SK-N-SH (cell line): ENCODE measurements around the gene BCL2L11. TPM values are rescaled to one million over a fixed set of nuclear protein-coding genes. Genes with fewer than 3 reads are reported as not detected.

Source experiments
- CTCF ChIA-PET: fragments of 300-600, 350-600 bp; formaldehyde crosslinking; extraction: SDS; loops from one replicate; lab custom pipeline; 2021; lab: Yijun Ruan, JAX
- POLR2A ChIA-PET: fragments of 350-600 bp; sonication (Branson Sonifier 250); formaldehyde crosslinking; extraction: SDS; loops from one replicate; lab custom pipeline; 2020; ENCODE audit warnings: antibody characterized with exemption, inconsistent platforms; lab: Yijun Ruan, JAX
- DNase-seq: peaks from one replicate; pipeline ENCODE4 v3.0.0; 2012
- H2AFZ ChIP-seq: fragments of 200-600 bp; sonication (generic); 2 replicates; pipeline ENCODE4 v1.8.1; 2016; ENCODE audit warnings: antibody characterized with exemption, mild to moderate bottlenecking, low read depth
- H3F3A ChIP-seq: fragments of 200-600 bp; sonication (generic); replicated peaks from 2 replicates; pipeline ENCODE3; 2016; ENCODE audit warnings: antibody characterized with exemption, mild to moderate bottlenecking; ENCODE audit not compliant: insufficient read depth
- H3K27ac ChIP-seq, 2 experiments: fragments of 200-500 bp in 1 of 2; fragments of 200-600 bp in 1 of 2; sonication (Bioruptor generic) in 1 of 2; sonication (generic), shearing (Covaris generic) in 1 of 2; 2 replicates each; pipeline versions ENCODE4 v1.5.1 to v1.6.1; 2014 to 2016; ENCODE audit warnings: low read depth in 2 of 2, inconsistent platforms in 1 of 2, low read length in 1 of 2, mild to moderate bottlenecking in 1 of 2, mixed read lengths in 1 of 2
- H3K27me3 ChIP-seq: fragments of 200-600 bp; sonication (generic), shearing (Covaris generic); 2 replicates; pipeline ENCODE4 v1.6.1; 2016; ENCODE audit warnings: mixed run types; ENCODE audit not compliant: insufficient read depth
- H3K36me3 ChIP-seq, 2 experiments: fragments of 200-500 bp in 1 of 2; fragments of 200-600 bp in 1 of 2; sonication (Bioruptor generic) in 1 of 2; sonication (generic) in 1 of 2; replicated peaks in 1 of 2; 2 replicates each; pipeline versions ENCODE3 to v1.5.1; 2014 to 2016; ENCODE audit warnings: low read length in 1 of 2, mild to moderate bottlenecking in 1 of 2; ENCODE audit not compliant: insufficient read depth in 2 of 2, control insufficient read depth in 1 of 2
- H3K4me1 ChIP-seq, 2 experiments: fragments of 200-500 bp in 1 of 2; fragments of 200-600 bp in 1 of 2; sonication (Bioruptor generic) in 1 of 2; sonication (generic), shearing (Covaris generic) in 1 of 2; 2 replicates each; pipeline versions ENCODE4 v1.5.1 to v1.6.1; 2014 to 2016; ENCODE audit warnings: low read depth in 1 of 2, low read length in 1 of 2, mixed run types in 1 of 2; ENCODE audit not compliant: insufficient read depth in 2 of 2, control insufficient read depth in 1 of 2
- H3K4me2 ChIP-seq: fragments of 200-600 bp; sonication (generic), shearing (Covaris generic); 2 replicates; pipeline ENCODE4 v1.6.1; 2017; ENCODE audit warnings: mixed run types
- H3K4me3 ChIP-seq, 2 experiments: fragments of 200-500 bp in 1 of 2; fragments of 200-600 bp in 1 of 2; sonication (Bioruptor generic) in 1 of 2; sonication (generic), shearing (Covaris generic) in 1 of 2; 2 replicates each; pipeline versions ENCODE4 v1.5.1 to v1.8.1; 2014 to 2016; ENCODE audit warnings: low read depth in 2 of 2, inconsistent platforms in 1 of 2, low read length in 1 of 2, mild to moderate bottlenecking in 1 of 2, mixed read lengths in 1 of 2, moderate library complexity in 1 of 2
- H3K79me2 ChIP-seq: fragments of 200-600 bp; sonication (generic); 2 replicates; pipeline ENCODE4 v1.8.1; 2017; ENCODE audit warnings: mild to moderate bottlenecking; ENCODE audit not compliant: insufficient read depth
- H3K9ac ChIP-seq: fragments of 200-600 bp; sonication (generic); 2 replicates; pipeline ENCODE4 v1.6.1; 2017; ENCODE audit warnings: mixed run types
- H3K9me2 ChIP-seq: fragments of 200-600 bp; sonication (generic); 2 replicates; pipeline ENCODE4 v1.6.1; 2017; ENCODE audit warnings: mixed run types
- H3K9me3 ChIP-seq: fragments of 200-600 bp; sonication (generic); 2 replicates; pipeline ENCODE4 v1.6.1; 2017; ENCODE audit warnings: mixed run types, mild to moderate bottlenecking, moderate library complexity
- H4K20me1 ChIP-seq: fragments of 200-600 bp; sonication (generic); 2 replicates; pipeline ENCODE4 v1.6.1; 2017; ENCODE audit warnings: mild to moderate bottlenecking, mixed run types; ENCODE audit not compliant: insufficient read depth
- CHD2 ChIP-seq: fragments of 150-350 bp; IDR thresholded peaks from 2 replicates; pipeline ENCODE4 v1.6.1; 2018; ENCODE audit warnings: low read length; ENCODE audit not compliant: partially characterized antibody
- FOSL2 ChIP-seq: IDR thresholded peaks from 2 replicates; pipeline ENCODE4 v1.4.0; 2012; ENCODE audit warnings: low read depth, mild to moderate bottlenecking, moderate library complexity, borderline replicate concordance
- FOXM1 ChIP-seq: IDR thresholded peaks from 2 replicates; pipeline ENCODE4 v1.4.0; 2012; ENCODE audit warnings: low read depth, mild to moderate bottlenecking
- GATA2 ChIP-seq: sonication (generic); formaldehyde crosslinking; IDR thresholded peaks from 2 replicates; pipeline ENCODE4 v1.5.0; 2020; ENCODE audit warnings: mild to moderate bottlenecking, missing genetic modification reagents
- MXI1 ChIP-seq: IDR thresholded peaks from 2 replicates; pipeline ENCODE4 v1.6.1; 2012; ENCODE audit warnings: mild to moderate bottlenecking, low read depth, low read length, improper control_type of control experiment
- POLR2AphosphoS5 ChIP-seq: IDR thresholded peaks from 2 replicates; pipeline ENCODE4 v1.6.1; 2012; ENCODE audit warnings: low read depth, low read length
- RAD21 ChIP-seq: IDR thresholded peaks from 2 replicates; pipeline ENCODE4 v1.6.1; 2012; ENCODE audit warnings: mild to moderate bottlenecking, low read length
- RCOR1 ChIP-seq: fragments of 150-350 bp; IDR thresholded peaks from 2 replicates; pipeline ENCODE4 v1.6.1; 2017; ENCODE audit warnings: antibody characterized with exemption, low read length
- RFX5 ChIP-seq: IDR thresholded peaks from 2 replicates; pipeline ENCODE4 v1.6.1; 2012; ENCODE audit warnings: mild to moderate bottlenecking, improper control_type of control experiment, low read length
- RXRA ChIP-seq: IDR thresholded peaks from 2 replicates; pipeline ENCODE4 v1.4.0; 2012; ENCODE audit warnings: low read depth, mild to moderate bottlenecking, borderline replicate concordance
- SIN3A ChIP-seq: IDR thresholded peaks from 2 replicates; pipeline ENCODE4 v1.6.1; 2012; ENCODE audit warnings: low read depth, mild to moderate bottlenecking, low read length, moderate library complexity, borderline replicate concordance
- SMC3 ChIP-seq: IDR thresholded peaks from 2 replicates; pipeline ENCODE4 v1.6.1; 2012; ENCODE audit warnings: low read depth, low read length, improper control_type of control experiment
- TAF1 ChIP-seq: IDR thresholded peaks from 2 replicates; pipeline ENCODE4 v1.6.1; 2012; ENCODE audit warnings: low read depth, mild to moderate bottlenecking, low read length, moderate library complexity, borderline replicate concordance
- TCF12 ChIP-seq: IDR thresholded peaks from 2 replicates; pipeline ENCODE4 v1.4.0; 2012
- YY1 ChIP-seq: IDR thresholded peaks from 2 replicates; pipeline ENCODE4 v1.4.0; 2012; ENCODE audit warnings: low read depth, mild to moderate bottlenecking
- WGBS: methylation state at CpG from one replicate; pipeline ENCODE4 v1.1.6; 2017; ENCODE audit warnings: low lambda C conversion rate; 5-methylcytosine and 5-hydroxymethylcytosine counted together
- polyA plus RNA-seq, 3 experiments: library from polyadenylated mRNA; depleted of rRNA; stranded (reverse); fragments of >200 nt; gene quantifications; 2 replicates each; pipeline ENCODE4 v1.2.3, GENCODE V29; 2012
- TF ChIP-seq, protein P1 (sequence below): IDR thresholded peaks from 2 replicates; pipeline ENCODE4 v1.4.0; 2012; ENCODE audit warnings: low read depth
- TF ChIP-seq, protein P2 (sequence below): IDR thresholded peaks from 2 replicates; pipeline ENCODE4; 2012
- TF ChIP-seq, protein P3 (sequence below): IDR thresholded peaks from 2 replicates; pipeline ENCODE4 v1.4.0; 2012; ENCODE audit warnings: low read depth, borderline replicate concordance

BCL2L11 gene
- polyA plus RNA-seq, 1 of the 3 experiments (the other 2 are of a cell fraction): 3.3 TPM

DNA sequence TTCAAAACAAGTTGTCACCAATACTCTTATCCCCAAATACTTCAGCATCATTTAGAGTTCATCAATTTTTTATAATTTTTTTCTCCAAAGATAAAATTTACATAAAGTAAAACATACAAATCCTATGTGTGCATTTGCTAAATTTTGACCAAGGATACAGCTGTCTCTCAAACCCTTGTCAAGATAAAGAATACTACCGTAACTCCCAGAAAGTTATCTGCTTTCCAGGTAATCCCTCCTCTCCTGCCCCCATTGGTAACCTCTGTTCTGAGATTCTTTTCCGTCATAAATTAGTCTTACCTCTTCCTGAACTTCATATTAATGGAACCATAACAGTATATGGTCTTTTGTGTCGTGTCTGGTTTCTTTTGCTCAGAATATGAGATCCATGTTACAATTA is 49.2 kb downstream of the BCL2L11 start:
- H3K9me2 ChIP-seq: no peaks in the 10 kb centered on the region
- peaks cover 5% of the 10 kb centered on the region for H3F3A ChIP-seq
- H3K27me3 ChIP-seq: no peaks in the 10 kb centered on the region
- no peak overlapping the region for H3K9ac ChIP-seq
- H3K27ac ChIP-seq: no peak overlapping the region
- H3K4me2 ChIP-seq: no peak overlapping the region
- TF ChIP-seq SIN3A (no peak), TAF1 (no peak), SMC3 (no peak), GATA2 (CRISPR knock-in tag) (no peak), TCF12 (no peak), RAD21 (no peak), RFX5 (no peak), FOXM1 (no peak), FOSL2 (no peak), CHD2 (no peak), POLR2AphosphoS5 (no peak), MXI1 (no peak), YY1 (no peak), RXRA (no peak), RCOR1 (no peak)
- TF ChIP-seq, protein P1, sequence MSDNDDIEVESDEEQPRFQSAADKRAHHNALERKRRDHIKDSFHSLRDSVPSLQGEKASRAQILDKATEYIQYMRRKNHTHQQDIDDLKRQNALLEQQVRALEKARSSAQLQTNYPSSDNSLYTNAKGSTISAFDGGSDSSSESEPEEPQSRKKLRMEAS: no peak
- TF ChIP-seq, protein P2, sequence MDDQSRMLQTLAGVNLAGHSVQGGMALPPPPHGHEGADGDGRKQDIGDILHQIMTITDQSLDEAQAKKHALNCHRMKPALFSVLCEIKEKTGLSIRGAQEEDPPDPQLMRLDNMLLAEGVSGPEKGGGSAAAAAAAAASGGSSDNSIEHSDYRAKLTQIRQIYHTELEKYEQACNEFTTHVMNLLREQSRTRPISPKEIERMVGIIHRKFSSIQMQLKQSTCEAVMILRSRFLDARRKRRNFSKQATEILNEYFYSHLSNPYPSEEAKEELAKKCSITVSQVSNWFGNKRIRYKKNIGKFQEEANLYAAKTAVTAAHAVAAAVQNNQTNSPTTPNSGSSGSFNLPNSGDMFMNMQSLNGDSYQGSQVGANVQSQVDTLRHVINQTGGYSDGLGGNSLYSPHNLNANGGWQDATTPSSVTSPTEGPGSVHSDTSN: no peak
- TF ChIP-seq, protein P3, sequence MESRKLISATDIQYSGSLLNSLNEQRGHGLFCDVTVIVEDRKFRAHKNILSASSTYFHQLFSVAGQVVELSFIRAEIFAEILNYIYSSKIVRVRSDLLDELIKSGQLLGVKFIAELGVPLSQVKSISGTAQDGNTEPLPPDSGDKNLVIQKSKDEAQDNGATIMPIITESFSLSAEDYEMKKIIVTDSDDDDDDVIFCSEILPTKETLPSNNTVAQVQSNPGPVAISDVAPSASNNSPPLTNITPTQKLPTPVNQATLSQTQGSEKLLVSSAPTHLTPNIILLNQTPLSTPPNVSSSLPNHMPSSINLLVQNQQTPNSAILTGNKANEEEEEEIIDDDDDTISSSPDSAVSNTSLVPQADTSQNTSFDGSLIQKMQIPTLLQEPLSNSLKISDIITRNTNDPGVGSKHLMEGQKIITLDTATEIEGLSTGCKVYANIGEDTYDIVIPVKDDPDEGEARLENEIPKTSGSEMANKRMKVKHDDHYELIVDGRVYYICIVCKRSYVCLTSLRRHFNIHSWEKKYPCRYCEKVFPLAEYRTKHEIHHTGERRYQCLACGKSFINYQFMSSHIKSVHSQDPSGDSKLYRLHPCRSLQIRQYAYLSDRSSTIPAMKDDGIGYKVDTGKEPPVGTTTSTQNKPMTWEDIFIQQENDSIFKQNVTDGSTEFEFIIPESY: no peak
- H3K36me3 ChIP-seq: peaks cover 8 to 19% of the 10 kb centered on the region in 2 experiments
- POLR2A ChIA-PET: no interaction called here
- H3K4me3 ChIP-seq: no peak overlapping the region
- 94% methylated on average over 3 of the region's 3 CpGs for WGBS
- CTCF ChIA-PET: no interaction called here
- no peak for DNase-seq
- peaks cover 16 to 19% of the 10 kb centered on the region in 2 experiments; a peak in 3 of 4 replicates for H3K4me1 ChIP-seq
- no peak overlapping the region for H2AFZ ChIP-seq
- H3K9me3 ChIP-seq: no peaks in the 10 kb centered on the region
- H3K79me2 ChIP-seq: no peaks in the 10 kb centered on the region
- H4K20me1 ChIP-seq: no peaks in the 10 kb centered on the region
